GM21619 (cell line): ENCODE data around the gene B4GALT3.
A peak's percentile ranks its signal among the peaks of the same experiment; 100 is the strongest.

ENCODE experiments used
- ATAC-seq: cut with Tn5 transposase; IDR thresholded peaks from one replicate; pipeline ENCODE4 v1.9.1; 2021; ENCODE audit not compliant: unreplicated experiment

Gene B4GALT3

GRCh38 chr1:161164901-161165610, 12.3 kb downstream of the B4GALT3 start:
- ATAC-seq = no peak

GRCh38 chr1:161163793-161164192, 13.5 kb downstream of the B4GALT3 start:
- ATAC-seq = no peak

DNA sequence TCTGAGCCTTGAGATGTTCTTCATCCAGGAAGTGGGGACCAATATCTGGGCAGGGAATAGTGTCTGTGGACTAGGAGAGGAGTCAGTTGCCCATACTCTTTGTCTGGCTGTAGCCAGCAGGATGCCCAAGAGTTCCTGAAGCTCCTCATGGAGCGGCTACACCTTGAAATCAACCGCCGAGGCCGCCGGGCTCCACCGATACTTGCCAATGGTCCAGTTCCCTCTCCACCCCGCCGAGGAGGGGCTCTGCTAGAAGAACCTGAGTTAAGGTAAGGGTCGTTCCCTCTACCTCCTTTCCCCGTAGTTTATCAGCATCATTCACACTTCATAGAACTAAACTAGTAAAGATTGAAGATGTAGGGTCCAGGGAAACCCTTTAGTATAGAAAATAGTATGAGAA, 14.5 kb downstream of the B4GALT3 start:
- no peak for ATAC-seq

DNA sequence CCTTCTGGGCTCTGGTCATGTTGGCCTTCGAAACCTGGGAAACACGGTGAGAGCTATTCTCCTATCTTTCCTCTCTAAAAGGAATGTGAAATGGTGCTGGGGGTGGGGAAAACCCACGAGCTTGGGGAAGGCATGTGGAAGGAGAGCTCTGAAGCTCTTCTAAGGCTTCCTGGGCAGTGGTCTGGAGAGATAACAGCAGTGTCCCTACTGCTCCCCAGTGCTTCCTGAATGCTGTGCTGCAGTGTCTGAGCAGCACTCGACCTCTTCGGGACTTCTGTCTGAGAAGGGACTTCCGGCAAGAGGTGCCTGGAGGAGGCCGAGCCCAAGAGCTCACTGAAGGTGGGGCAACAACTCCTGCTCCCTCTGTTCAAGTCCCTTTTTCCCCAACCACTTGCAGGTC, 15.3 kb downstream of the B4GALT3 start:
- no peak for ATAC-seq

DNA sequence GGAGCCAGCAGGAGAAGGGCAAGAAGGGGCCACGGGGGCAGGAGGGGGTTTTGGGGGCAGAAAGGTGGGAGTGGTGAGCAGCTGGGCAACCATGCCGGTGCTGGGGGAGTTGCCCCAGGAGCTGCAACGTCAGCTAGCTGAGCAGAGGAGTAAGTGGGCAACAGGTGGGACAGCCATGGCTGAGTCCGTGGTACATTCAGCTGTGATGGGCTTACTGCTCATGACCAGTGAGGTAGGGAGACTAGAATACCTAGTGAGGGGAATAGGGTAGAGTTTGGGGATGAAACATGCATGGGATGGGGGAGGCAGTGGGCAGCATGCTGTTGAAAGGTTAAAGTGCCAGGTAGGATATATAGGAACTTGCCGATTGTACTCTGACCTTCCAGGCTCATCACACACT, 15.7 kb downstream of the B4GALT3 start:
- ATAC-seq = no peak

DNA sequence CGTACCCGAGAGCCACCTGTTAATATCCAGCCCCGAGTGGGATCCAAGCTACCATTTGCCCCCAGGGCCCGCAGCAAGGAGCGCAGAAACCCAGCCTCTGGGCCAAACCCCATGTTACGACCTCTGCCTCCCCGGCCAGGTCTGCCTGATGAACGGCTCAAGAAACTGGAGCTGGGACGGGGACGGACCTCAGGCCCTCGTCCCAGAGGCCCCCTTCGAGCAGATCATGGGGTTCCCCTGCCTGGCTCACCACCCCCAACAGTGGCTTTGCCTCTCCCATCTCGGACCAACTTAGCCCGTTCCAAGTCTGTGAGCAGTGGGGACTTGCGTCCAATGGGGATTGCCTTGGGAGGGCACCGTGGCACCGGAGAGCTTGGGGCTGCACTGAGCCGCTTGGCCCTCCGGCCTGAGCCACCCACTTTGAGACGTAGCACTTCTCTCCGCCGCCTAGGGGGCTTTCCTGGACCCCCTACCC, 16.6 kb downstream of the B4GALT3 start:
- ATAC-seq = no peak

GRCh38 chr1:161159913-161160243, 17.4 kb downstream of the B4GALT3 start:
- ATAC-seq = no peak

GRCh38 chr1:161159087-161159912, 18.0 kb downstream of the B4GALT3 start, which contains the start of gene USP21:
Gene USP21, plus strand, starts transcription at chr1:161159500. Its CDS starts 1,141 bp downstream, at chr1:161160641.
- ATAC-seq = peak; percentile 82

- no peak for ATAC-seq
Measured at GRCh38 chr1:161158316-161159010, 18.8 kb downstream of the B4GALT3 start.

- no peak for ATAC-seq
Measured at GRCh38 chr1:161157867-161158266, 19.4 kb downstream of the B4GALT3 start.

GRCh38 chr1:161153682-161154337, 23.5 kb downstream of the B4GALT3 start, which contains the start of gene UFC1:
Gene UFC1, plus strand, starts transcription at chr1:161153978. Its CDS starts 20 bp downstream, at chr1:161153998.
- peak; percentile 87 for ATAC-seq

- no peak for ATAC-seq
Measured at GRCh38 chr1:161153176-161153575, 24.1 kb downstream of the B4GALT3 start.

DNA sequence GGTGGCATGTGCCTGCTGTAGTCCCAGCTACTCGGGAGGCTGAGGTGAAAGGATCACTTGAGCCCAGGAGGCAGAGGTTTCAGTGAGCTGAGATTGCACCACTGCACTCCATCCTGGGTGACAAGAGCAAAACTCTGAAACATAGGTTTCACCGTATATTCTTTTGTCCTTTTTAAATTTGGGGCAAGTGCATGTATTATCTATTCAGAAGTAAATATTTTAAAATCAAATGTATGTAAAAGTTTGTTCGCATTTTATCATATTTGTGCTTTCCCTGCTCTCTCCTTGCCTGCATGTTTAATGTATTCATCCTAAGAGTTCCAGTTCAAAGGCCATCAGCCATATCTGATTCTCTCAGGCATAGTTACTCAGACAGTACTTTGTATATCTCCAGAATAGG, 31.5 kb downstream of the B4GALT3 start:
- ATAC-seq = no peak

DNA sequence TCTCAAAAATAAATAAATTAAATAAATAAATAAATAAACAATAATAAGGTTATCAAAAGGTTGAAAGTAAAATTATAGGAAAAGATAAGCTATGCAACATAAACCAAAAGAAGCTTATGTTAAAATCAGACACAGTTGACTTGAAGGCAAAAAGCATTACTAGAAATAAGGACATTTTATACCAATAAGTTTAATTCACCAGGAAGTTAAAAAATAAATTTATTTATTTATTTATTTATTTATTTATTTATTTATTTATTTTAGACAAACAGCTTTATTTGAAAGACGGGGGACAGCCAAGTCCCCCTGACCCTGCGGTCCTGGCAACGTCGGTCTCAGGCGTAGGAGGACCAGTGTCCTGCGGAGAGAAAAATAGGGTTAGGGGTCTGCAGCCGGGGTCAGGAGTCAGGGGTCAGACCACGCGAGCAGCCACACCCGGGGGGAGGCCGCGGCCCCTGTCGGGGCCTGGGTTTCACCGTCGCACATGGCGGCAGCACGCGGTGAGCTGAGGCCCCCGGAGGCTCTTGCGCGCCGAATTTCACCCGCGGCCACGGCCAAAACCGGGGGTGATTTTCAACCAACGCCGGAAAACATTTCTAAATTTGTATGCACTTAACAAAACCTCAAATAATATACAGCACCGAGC, 36.4 kb downstream of the B4GALT3 start:
- no peak for ATAC-seq

GRCh38 chr1:161139766-161140165, 37.5 kb downstream of the B4GALT3 start:
- ATAC-seq = no peak

DNA sequence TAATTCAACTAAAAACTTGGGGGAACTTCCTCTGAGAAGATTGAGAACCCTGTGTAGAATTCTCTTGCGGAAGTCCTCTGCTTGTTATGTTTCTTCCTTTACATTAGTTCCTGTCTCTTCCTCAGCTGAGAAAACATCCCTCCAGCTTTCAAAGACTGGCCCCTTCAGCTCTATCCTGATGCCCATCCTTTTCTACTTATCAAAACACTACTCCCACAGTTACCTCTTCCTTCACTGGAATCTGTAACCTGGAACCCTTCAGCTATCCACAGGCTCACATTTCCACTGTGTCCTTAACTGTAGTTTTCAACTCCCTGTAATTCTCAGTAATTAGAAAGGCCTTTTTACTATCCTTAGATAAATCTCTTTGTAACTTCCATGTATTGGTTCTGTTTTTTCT, 38.9 kb downstream of the B4GALT3 start:
- no peak for ATAC-seq

GRCh38 chr1:161137881-161138280, 39.4 kb downstream of the B4GALT3 start:
- no peak for ATAC-seq

DNA sequence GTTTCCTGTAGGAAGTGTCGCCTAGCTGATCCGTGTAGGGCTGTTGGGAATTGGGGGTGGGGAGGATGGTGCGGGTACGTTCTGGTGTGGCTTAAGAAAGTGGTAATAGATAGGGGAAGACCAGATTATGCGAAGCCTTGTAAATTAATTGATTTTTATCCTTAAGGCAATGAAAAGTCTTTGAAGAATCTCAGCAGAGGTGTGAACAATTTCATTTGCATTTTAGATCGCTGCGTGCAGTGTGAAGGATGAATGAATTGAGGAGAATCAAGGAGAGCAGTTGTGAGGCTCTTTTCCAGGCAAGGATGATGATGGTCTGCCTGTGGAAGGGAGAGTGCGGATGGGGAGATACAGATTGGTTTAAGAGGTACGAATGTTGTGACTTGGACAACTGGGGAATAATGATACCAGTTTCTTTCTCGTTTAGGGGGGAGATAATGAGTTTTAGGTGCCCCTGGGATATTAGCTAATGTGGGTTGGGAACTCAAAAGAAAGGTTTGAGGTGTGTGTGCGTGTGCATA, 44.0 kb downstream of the B4GALT3 start:
- ATAC-seq = no peak

GRCh38 chr1:161132410-161133219, 44.7 kb downstream of the B4GALT3 start, which contains the start of gene DEDD:
Gene DEDD, minus strand, starts transcription at chr1:161132667. Its CDS starts 8,205 bp downstream, at chr1:161124462.
- ATAC-seq = peak; percentile 93
